ENCODE measurements around the gene NOMO2. TPM values are rescaled to one million over a fixed set of nuclear protein-coding genes. Genes with fewer than 3 reads are reported as not detected.
"Not testable (repeated sequence)": the region's sequence is repeated elsewhere in the genome, so short reads cannot be mapped to it uniquely, and the experiment has no call there.

Gene NOMO2
- total RNA-seq, 1 donor from 2014 or later: 98.6 TPM

DNA sequence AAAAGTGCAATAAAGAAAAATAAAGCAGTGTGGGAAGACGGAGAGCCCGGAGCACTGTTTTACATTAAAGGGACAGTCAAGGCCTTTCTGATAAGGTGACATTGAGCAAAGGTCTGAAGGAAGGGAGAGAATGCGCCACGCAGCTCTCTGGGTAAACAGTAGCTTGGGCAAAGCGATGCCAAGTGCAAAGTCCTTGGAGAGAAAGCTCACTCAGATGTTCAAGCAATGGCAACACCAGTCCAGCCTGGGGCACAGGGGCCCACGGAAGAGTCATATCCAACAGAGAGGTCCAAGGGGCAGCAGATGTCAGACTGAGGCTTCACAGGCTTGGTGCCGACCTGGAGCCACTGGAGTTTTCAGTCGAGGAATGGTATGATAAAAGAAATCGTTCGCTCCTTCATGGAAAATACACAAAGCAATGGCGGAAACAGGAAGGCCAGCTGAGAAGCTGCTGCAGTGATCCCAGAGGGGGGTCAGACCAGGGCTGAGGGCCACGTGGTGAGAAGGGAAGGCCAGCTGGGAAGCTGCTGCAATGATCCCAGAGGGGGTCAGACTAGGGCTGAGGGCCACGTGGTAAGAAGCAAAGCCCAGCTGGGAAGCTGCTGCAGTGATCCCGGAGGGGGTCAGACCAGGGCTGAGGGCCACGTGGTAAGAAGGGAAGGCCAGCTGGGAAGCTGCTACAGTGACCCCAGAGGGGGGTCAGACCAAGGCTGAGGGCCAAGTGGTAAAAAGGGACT, 40.3 kb downstream of the NOMO2 start:
- DNase-seq (ENCODE audit: low read depth in 2 of 2): not testable (repeated sequence)

DNA sequence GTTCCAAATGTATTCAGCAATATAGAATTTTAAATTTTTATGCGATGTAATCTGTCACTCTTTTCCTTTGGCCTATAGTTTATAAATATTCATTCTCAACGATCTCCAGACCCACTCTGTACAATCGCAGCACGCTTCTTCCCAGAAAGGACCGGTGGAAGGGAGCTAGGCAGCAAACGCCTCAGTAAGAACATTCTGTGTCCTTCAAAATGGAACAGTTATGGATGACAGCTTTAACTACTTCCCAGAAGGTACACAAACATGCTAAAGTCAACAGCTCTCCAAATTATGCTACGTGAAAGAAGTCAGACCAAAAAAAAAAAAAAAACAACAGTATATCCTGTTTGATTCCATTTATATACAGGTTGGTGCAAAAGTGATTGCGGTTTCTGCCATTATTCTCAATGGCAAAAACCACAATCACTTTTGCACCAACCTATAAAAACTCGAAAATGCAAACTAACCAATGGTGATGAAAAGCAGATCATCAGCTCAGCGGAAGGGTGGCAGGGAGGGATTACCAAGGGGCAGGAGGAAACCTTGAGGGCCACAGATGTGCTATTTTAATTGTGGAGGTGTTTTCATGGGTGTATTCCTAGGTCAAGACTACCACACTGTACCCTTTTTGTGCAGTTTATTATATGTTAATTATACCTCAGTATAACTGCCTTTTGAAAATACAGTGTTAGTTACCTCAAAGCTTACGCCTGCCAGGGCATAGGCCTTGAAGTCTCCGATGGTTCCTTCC, 43.2 kb downstream of the NOMO2 start:
- not testable (repeated sequence) for DNase-seq (ENCODE audit: low read depth in 2 of 2)

DNA sequence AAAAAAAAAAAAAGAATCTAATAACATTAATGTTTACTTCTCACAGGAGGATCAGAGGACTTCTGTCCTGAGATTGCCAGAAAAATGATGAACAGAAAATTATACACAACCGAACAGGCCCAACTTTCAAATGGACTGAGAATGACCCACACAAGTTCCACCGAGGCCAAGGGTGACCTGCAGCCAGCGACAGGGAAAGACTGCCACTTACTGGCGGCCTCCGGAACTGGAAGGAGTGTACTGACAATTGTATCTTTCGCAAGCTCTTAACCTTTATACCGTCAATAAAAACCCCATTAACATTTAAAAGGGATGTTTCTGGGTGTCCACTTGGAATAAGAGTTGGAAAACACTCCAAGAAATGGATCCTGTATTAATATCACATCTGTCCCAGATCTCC, 63.5 kb downstream of the NOMO2 start:
- DNase-seq (ENCODE audit: low read depth in 2 of 2): not testable (repeated sequence)

DNA sequence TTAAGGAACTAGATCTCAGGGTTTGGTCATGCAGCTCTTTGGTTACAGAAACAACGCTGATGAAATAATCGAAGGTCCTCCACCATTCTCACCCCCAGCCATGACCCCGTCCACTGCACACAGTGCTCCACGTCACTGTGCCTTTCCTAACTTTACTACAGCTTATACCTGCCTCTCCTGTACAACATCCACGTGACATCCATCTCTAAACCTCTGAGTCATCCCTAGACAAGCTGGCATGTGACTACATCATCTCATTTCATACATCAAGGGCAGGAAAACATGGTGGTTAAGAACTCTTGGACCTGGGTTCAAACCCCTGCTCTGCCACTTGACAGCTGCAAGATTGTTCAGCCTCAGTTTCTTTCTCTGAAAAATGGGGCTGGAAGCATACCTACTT, 64.9 kb downstream of the NOMO2 start:
- DNase-seq (ENCODE audit: low read depth in 2 of 2): not testable (repeated sequence)

DNA sequence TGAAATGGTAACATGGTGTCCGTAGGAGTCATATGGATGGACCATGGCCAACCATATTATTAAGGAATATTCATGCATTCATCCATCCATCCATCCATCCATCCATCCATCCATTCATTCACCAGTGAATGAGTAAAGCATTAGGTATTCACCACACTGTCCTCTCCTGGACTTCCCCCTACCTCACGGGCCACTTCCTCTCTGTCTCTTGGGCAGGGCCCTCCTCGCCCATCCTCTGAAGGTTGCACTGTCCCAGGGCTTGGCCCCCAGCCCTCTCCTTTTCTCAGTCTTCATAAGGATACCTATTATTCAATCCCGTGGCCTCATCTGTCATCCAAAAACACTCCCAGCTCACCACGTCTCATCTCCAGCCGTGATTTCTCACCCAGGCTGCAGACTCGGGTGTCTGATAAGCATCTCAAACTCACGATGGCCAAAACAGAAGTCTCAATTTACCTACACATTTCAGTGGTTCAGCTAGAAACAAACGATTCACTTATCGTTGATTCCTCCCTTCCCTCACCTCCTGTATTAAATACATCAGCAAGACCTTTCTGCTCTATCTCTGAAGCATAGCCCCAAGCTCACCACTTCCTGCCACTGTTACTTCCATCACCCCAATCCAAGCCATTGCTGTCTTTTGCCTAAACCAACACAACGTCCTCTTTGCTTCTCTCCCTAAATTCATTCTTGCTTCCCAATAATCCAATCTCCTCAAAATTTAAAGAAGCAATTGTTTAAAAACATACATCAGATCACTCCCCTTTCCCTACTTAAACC, 69.6 kb downstream of the NOMO2 start:
- DNase-seq (ENCODE audit: low read depth in 2 of 2): not testable (repeated sequence)

DNA sequence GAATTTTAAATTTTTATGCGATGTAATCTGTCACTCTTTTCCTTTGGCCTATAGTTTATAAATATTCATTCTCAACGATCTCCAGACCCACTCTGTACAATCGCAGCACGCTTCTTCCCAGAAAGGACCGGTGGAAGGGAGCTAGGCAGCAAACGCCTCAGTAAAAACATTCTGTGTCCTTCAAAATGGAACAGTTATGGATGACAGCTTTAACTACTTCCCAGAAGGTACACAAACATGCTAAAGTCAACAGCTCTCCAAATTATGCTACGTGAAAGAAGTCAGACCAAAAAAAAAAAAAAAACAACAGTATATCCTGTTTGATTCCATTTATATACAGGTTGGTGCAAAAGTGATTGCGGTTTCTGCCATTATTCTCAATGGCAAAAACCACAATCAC, 125.9 kb downstream of the NOMO2 start:
- not testable (repeated sequence) for DNase-seq (ENCODE audit: low read depth in 2 of 2)

DNA sequence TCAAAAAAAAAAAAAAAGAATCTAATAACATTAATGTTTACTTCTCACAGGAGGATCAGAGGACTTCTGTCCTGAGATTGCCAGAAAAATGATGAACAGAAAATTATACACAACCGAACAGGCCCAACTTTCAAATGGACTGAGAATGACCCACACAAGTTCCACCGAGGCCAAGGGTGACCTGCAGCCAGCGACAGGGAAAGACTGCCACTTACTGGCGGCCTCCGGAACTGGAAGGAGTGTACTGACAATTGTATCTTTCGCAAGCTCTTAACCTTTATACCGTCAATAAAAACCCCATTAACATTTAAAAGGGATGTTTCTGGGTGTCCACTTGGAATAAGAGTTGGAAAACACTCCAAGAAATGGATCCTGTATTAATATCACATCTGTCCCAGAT, 146.1 kb downstream of the NOMO2 start:
- not testable (repeated sequence) for DNase-seq (ENCODE audit: low read depth in 2 of 2)

DNA sequence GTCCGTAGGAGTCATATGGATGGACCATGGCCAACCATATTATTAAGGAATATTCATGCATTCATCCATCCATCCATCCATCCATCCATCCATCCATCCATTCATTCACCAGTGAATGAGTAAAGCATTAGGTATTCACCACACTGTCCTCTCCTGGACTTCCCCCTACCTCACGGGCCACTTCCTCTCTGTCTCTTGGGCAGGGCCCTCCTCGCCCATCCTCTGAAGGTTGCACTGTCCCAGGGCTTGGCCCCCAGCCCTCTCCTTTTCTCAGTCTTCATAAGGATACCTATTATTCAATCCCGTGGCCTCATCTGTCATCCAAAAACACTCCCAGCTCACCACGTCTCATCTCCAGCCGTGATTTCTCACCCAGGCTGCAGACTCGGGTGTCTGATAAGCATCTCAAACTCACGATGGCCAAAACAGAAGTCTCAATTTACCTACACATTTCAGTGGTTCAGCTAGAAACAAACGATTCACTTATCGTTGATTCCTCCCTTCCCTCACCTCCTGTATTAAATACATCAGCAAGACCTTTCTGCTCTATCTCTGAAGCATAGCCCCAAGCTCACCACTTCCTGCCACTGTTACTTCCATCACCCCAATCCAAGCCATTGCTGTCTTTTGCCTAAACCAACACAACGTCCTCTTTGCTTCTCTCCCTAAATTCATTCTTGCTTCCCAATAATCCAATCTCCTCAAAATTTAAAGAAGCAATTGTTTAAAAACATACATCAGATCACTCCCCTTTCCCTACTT, 152.2 kb downstream of the NOMO2 start:
- DNase-seq (ENCODE audit: low read depth in 2 of 2): not testable (repeated sequence)

DNA sequence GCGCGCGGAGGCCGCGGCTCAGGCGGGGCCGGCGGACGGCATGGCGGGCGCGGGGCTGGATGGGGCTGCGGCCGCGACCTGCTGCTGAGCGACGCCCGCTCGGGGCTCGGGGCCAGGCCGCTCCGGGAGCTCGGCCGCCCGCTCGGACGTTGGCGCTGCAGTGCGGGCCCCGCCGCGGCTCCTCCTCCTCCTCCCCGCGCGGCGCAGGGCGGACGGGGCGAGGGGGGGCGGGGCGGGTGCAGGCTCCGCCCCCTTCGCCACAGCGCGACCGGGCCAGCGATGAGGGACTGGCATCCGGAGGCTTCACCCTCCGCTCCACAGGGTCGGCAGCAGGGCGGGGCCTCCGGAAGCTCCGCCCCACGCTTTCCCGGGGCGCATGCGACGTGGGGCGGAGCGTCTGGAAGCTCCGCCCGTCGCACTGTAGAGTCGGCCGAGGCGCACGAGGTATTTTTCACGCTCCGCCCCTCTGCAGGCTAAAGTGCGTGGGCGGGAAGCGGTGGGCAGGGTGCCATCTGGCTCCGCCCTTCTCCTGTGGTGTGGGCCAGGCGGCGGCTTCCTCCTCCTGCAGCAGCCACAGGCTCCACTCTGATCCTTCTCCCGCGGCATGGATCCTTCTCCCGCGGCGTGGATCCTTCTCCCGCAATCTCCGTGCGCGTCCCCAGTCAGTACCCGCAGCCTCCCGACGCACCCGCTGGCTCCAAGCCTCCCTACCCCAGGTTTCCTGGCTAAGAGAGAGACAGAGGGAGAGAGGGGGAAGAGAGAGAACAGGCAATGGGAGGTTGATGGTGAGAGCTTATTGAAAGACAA, 159.8 kb downstream of the NOMO2 start:
- DNase-seq (ENCODE audit: low read depth in 2 of 2): not testable (repeated sequence)

DNA sequence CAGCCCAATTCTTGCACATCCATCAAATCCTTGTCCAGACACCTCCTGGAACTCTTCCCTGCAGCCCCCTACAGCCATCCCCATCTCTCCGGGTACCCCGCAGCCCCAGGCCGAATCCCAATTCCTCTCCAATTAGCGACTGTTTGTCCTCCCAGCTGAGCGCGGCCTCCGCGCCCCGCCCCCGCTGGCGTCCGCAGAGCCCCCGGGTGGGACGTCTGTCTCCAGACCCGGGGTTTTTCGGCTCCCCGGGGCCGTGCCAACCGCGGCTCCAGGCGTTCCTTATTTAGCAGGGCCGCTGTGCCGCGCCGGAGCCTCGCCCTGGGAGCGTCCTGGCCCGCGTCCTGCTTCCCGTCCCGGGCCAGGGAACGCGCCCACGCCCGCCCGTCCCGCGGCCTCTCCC, 160.7 kb downstream of the NOMO2 start:
- not testable (repeated sequence) for DNase-seq (ENCODE audit: low read depth in 2 of 2)

DNA sequence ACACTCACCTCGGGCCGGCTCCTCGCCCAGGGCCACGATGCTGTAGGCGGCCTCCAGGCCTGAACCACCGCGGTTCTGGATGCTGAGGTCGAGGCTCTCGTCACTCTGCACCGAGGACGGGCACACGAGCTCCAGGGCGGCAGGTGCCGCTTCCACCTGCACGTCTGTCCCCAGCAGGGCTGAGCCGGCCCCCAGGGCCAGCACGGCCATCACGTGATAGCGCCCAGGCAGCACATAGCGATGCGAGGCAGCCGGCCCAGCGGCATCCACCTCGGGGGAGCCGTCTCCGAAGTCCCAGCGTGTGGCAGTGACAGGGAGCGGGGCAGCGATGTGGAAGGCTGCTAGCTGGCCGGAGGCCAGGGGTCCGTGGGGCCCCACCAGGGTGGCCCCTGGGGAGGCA, 167.5 kb downstream of the NOMO2 start:
- not testable (repeated sequence) for DNase-seq (ENCODE audit: low read depth in 2 of 2)

DNA sequence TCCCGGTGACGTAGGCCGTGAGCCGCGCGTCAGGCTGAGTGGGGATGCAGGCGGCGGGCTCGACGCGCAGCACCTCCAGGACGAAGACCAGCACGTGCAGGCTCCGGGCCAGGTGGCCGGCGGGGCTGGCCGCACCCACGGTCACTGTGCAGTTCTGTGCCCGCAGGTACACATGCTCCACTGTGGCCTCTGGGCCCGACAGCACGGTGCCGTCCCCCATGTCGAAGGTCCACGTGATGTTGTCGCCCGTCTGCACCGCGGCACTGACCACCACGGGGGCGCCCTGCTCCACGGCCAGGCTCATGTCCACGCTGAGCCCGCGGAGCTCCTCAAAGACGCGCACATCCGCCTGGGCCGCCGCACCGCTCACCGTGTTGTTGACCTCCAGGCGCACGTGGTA, 174.1 kb downstream of the NOMO2 start:
- not testable (repeated sequence) for DNase-seq (ENCODE audit: low read depth in 2 of 2)

DNA sequence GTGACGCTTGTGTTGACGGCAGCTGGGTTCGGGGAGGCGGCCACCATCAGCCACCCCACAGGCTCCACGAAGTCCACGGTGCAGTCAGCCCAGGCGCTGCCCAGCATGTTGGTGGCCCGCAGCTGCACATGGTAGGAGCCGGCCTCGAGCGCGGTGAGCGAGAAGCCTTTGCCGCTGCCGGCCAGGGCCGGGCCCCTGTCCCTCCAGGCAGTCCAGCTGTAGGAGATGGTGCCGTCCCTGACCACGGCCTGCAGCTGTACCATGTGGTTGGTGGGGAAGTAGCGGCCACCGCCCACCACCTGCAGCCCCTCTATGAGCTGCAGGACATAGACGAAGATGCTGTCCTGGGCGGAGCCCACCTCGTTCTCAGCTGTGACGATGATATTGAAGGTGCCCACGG, 175.4 kb downstream of the NOMO2 start:
- not testable (repeated sequence) for DNase-seq (ENCODE audit: low read depth in 2 of 2)

DNA sequence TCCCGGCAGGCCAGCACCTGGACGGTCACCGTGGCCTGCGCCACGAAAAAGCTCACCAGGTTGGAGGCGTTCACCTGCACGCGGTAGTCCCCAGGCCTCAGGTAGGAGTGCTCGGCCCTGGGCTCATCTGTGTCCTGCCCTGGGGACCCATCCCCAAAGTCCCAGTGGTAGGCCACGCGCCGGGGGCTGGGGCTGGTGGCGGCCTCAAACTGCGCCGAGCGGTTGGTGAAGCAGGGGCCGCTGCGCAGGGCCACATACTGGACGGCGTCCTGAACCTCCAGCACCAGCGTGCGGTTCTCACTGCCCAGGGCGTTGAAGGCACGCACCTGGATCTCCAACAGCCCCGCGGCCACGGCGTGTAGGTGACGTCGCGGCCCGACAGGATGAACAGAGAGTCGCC, 176.6 kb downstream of the NOMO2 start:
- DNase-seq (ENCODE audit: low read depth in 2 of 2): not testable (repeated sequence)

DNA sequence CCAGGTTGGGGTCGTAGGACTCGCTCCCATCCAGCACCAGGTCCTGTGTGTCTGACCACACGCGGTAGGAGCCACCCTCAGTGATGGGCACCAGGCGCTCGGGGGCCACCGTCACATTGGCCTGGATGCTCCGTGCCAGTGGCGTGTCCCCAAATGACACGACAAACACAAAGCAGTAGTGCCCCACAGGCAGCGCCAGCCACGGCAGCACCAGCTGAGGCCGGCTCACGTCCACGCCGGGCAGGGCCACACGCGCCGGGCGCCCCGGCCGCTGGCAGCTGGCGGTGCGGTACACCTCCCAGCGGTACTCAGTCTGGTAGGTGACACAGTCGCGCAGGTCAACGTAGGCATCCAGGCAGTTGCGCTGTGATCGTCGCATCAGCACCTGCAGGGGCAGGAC, 177.0 kb downstream of the NOMO2 start:
- not testable (repeated sequence) for DNase-seq (ENCODE audit: low read depth in 2 of 2)

DNA sequence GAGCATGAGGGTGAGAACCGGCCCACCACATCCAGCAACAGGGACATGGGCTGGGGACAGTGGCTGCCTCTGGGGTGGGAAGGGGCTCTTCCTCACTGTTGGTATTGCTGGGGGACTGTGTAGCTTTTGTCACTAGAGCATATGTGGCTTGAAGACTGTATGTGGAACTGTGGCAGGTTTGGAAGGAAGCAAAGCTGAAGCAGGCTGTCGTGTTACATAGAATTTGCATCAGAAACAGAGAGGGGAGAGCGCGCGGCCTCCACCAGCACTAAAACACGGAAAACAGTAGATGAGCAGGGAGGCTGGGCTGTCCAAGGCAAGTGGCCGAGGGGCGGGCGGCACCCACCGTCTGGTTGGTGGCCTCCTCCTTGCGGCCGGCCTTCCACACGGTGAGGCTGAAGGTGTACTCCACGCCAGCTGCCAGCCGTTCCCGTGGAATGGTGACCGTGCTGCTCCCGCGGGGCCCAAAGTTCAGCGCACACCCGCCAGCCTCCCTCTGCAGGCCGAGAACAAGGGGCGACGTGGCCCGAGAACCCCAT, 177.7 kb downstream of the NOMO2 start:
- DNase-seq (ENCODE audit: low read depth in 2 of 2): not testable (repeated sequence)

DNA sequence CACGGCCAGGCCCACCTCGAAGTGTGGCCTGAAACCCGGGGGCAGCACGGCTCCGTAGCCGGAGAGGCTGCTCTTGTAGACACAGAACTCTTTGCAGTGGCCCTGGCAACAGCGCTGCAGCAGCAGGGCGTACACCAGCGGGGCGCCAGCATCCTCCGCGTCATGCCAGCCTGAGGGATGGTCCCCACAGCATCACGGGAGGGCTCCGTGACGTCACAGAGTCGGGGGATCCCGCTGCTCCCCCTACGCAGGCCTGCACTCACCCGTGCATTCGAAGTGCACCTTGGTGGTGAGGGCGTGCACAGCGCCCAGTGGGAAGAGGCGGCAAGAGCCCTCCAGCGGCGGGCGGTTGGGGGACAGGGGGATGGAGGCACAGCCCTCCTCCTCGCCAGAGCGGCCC, 179.2 kb downstream of the NOMO2 start:
- not testable (repeated sequence) for DNase-seq (ENCODE audit: low read depth in 2 of 2)
